SW480 (cell line): ENCODE data around the gene SEC24C.

Experiments used
- DNase-seq: peaks from one replicate; pipeline ENCODE4 v3.0.0-alpha.2; 2016; ENCODE audit warnings: low spot score

The SEC24C gene

GRCh38 chr10:73813333-73813732 lies 69.2 kb downstream of the SEC24C start:
- DNase-seq: no peak

DNA sequence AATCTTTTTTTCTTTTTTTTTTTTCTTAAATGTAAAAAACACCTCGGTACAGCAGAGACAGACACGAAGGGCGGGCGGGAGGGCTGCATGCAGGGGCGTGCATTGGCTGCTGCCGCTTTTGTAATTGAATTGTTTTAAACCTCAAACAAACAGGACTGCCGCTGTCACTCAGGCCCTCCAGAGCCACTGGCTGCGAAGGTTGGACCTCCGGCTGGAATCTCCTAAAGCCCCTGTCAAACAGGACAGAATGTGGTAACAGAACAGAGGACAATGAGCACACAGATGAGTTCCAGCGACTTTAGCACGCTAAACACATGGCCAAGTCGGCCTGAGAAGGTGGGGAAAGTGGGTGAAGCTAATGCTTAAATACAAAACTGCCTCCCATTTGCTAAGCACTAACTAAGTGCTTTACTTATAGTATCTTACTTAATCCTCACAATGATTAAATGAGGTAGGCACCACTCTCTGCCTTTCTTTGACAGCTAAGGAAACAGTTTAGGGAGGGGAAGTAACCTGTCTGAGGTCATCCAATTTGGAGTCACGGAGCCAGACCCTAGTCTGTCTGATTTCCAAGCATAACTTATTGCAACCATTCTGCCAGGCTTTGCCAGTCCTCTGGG lies 70.2 kb downstream of the SEC24C start:
- DNase-seq: no peak

DNA sequence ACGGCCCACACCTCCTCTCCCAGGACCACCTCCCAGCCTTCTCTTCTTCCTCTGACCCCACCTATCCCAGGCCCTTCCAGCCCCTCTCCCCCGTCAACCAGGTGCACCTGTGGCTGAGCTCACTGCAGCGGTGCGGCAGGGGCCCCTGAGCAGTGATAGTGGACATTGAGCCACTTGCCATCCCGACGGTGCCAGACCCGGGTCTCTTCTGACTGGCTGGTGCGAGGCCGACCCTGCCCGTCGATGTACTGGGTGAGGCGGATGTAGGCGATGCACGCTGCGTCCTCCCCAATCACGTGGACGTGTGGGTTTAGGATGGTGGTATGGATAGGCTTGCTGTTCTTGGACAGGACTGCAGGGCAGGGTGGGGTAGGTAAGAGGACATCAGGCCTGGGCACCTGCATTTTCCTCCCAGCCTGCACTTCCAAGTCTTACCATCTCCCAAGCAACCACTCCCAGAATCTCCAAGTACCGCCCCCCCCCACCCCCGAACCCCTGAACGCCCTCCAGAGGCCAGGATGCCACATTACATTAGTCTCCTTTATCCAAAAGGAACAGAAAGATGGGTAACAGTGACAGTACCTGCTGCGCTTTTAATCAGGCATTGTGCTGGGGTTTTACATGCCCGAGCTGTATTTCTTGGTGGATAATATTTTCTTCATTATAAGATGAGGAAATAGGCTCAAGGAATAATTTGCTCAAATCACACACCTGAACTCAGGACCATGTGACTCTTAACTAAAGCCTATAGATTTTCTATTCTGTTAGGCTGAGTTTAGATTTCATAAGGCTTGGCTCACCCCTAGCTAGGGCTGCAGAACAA lies 70.9 kb downstream of the SEC24C start:
- peak; percentile 4 for DNase-seq

DNA sequence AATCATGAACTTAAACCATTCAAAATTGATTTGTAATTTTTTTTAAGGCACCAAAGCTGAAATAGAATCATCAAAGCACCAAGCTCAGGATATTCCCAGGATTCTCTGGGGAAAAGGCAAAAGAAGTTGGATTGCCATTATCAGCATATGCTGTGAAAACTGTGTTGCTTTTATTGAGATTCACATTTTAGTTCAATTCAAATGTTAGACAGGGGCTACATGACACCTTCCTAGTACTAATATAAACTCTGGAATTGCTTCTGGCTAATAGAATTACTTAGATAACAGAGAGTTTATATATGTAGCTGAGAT lies 71.5 kb downstream of the SEC24C start:
- DNase-seq: no peak

GRCh38 chr10:73816917-73817729 lies 73.0 kb downstream of the SEC24C start:
- DNase-seq: no peak

DNA sequence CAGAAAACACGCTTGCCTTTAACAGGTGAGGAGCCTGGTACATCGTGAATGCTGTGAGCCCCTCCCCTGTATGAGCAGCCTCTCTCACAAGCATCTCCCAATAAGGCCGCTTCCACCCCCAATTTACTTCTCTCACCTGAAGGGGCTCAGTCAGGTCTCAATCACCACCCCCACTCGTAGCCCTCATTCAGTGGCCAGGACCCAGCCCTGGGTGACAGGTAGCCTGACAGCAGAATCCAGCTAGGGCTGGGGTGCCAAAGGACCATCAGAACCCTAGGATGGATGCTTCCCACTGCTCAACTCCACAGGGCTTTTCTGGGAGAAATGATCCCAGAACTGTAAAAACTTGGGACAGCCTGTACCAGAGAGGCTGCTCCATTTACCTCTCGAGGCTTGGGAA lies 73.7 kb downstream of the SEC24C start:
- DNase-seq: no peak

GRCh38 chr10:73818402-73818801 lies 74.2 kb downstream of the SEC24C start:
- no peak for DNase-seq

GRCh38 chr10:73819081-73819480 lies 74.9 kb downstream of the SEC24C start:
- no peak for DNase-seq

DNA sequence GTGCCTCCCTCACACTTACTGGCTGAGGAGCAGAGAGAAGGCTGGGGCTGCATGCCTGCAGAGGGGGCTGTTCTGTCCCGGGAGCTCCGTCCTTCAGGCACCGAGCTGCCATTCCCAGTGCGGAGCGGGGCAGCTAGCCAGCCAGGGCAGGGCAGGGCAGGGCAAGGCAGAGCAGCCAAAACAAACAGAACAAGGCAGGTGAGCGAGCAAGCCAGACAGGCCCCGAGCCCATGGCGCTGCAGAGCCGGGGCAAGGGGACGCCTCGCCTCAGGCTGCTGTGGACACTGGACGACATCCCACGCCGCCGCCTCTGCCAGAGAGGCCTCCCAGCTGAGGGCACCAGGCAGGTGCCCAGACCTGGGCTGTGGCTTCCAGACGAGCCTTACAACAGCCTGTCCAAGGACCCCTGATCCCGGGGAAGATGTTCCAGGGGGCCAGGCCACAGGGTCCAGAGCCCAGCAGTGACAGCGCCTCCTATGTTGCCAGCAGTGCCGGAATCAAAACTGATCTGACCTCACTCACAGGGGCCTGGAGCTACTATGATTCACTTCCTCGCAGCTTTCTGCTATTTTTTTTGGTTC lies 75.4 kb downstream of the SEC24C start:
- no peak for DNase-seq
